ENCODE measurements around the gene UTP3. TPM values are rescaled to one million over a fixed set of nuclear protein-coding genes. Genes with fewer than 3 reads are reported as not detected.
"Not testable (repeated sequence)": the region's sequence is repeated elsewhere in the genome, so short reads cannot be mapped to it uniquely, and the experiment has no call there.

Gene UTP3
- polyA plus RNA-seq, 1 experiment = 10.4 TPM

- Histone ChIP-seq H3K36me3 (ENCODE audit: control insufficient read depth, insufficient read depth, low read length) (no peaks in the 10 kb centered on the region), H3K4me3 (ENCODE audit: low read depth, low read length) (no peak overlapping the region), H3K27me3 (ENCODE audit: control insufficient read depth, insufficient read depth, low read length) (no peaks in the 10 kb centered on the region)
- POLR2A ChIA-PET = no interaction called here
- CTCF ChIA-PET = interaction anchor here (1.6 kb wide), 1 partner anchor 30 kb away, joined by 7 read pairs; no protein-coding TSS in a partner anchor
- no peak for DNase-seq (ENCODE audit: low read depth)
- no peak for TF ChIP-seq CTCF (IDR thresholded peaks at IDR 0.05; ENCODE audit: insufficient read depth, low read depth, low read length)
These were observed 31.0 kb upstream of the UTP3 start for GRCh38 chr4:70657326-70657725.

GRCh38 chr4:70658418-70658817, 29.9 kb upstream of the UTP3 start:
- Histone ChIP-seq H3K36me3 (ENCODE audit: control insufficient read depth, insufficient read depth, low read length) (no peaks in the 10 kb centered on the region), H3K27me3 (ENCODE audit: control insufficient read depth, insufficient read depth, low read length) (no peaks in the 10 kb centered on the region), H3K4me3 (ENCODE audit: low read depth, low read length) (no peak overlapping the region)
- ChIA-PET POLR2A (no interaction called here), CTCF (interaction anchor here (0.6 to 1.2 kb wide), 3 partner anchors 9 to 46 kb away, joined by 3 to 5 read pairs (median 3); no protein-coding TSS in a partner anchor)
- DNase-seq (ENCODE audit: low read depth) = no peak
- TF ChIP-seq CTCF (IDR thresholded peaks at IDR 0.05; ENCODE audit: insufficient read depth, low read depth, low read length) = no peak

- ChIA-PET POLR2A (no interaction called here), CTCF (no interaction called here)
- no peaks in the 10 kb centered on the region for H3K36me3 ChIP-seq (ENCODE audit: control insufficient read depth, insufficient read depth, low read length)
- no peak overlapping the region for H3K4me3 ChIP-seq (ENCODE audit: low read depth, low read length)
- H3K27me3 ChIP-seq (ENCODE audit: control insufficient read depth, insufficient read depth, low read length) = no peaks in the 10 kb centered on the region
- no peak for DNase-seq (ENCODE audit: low read depth)
- TF ChIP-seq CTCF (IDR thresholded peaks at IDR 0.05; ENCODE audit: insufficient read depth, low read depth, low read length) = no peak
These were observed 28.2 kb upstream of the UTP3 start for GRCh38 chr4:70660106-70660505.

- DNase-seq (ENCODE audit: low read depth); POLR2A ChIA-PET; CTCF ChIA-PET; H3K36me3 ChIP-seq (ENCODE audit: control insufficient read depth, insufficient read depth, low read length); H3K4me3 ChIP-seq (ENCODE audit: low read depth, low read length); H3K27me3 ChIP-seq (ENCODE audit: control insufficient read depth, insufficient read depth, low read length): not testable (repeated sequence)
These were observed 26.9 kb upstream of the UTP3 start for GRCh38 chr4:70661309-70661922.

GRCh38 chr4:70666369-70666768, 22.0 kb upstream of the UTP3 start, which contains the start of gene JCHAIN:
Gene JCHAIN (minus strand): TSS chr4:70666508. CDS start chr4:70666490, 18 bp downstream.
- DNase-seq (ENCODE audit: low read depth) = no peak
- POLR2A ChIA-PET = no interaction called here
- CTCF ChIA-PET = interaction anchor here (1.7 to 2.2 kb wide), 2 partner anchors 14 to 23 kb away, joined by 5 to 11 read pairs; no protein-coding TSS in a partner anchor
- TF ChIP-seq CTCF (IDR thresholded peaks at IDR 0.05; ENCODE audit: insufficient read depth, low read depth, low read length) = no peak
- Histone ChIP-seq H3K36me3 (ENCODE audit: control insufficient read depth, insufficient read depth, low read length) (no peaks in the 10 kb centered on the region), H3K4me3 (ENCODE audit: low read depth, low read length) (no peak within 1 kb of the TSS; the same call in 1 of the 2 replicates), H3K27me3 (ENCODE audit: control insufficient read depth, insufficient read depth, low read length) (no peaks in the 10 kb centered on the region)

Measured in BJ (cell line).